Stomach (tissue), 4 donors: ENCODE measurements around the gene THSD4.

Experiments used
- EP300 ChIP-seq: sonication (generic); formaldehyde crosslinking; IDR thresholded peaks from one replicate; pipeline ENCODE4 v1.6.1; 2017; ENCODE audit warnings: antibody characterized with exemption
- POLR2A ChIP-seq, 4 donors: fragments of 450-650 bp; IDR thresholded peaks; one replicate each; pipeline ENCODE4 v1.6.1; 2016; ENCODE audit warnings: antibody characterized with exemption in 4 of 4, control low read depth in 2 of 4, mild to moderate bottlenecking in 1 of 4, moderate library complexity in 1 of 4
- TF ChIP-seq, protein P1 (sequence below), 7 experiments: fragments of 450-650 bp in 4 of 7; fragments of 200-600 bp in 3 of 7; sonication (generic) in 3 of 7; IDR thresholded peaks; one replicate each; pipeline ENCODE4 v1.5.1; 2016 to 2019; ENCODE audit warnings: antibody characterized with exemption in 7 of 7, control low read depth in 2 of 7, mild to moderate bottlenecking in 1 of 7

DNA sequence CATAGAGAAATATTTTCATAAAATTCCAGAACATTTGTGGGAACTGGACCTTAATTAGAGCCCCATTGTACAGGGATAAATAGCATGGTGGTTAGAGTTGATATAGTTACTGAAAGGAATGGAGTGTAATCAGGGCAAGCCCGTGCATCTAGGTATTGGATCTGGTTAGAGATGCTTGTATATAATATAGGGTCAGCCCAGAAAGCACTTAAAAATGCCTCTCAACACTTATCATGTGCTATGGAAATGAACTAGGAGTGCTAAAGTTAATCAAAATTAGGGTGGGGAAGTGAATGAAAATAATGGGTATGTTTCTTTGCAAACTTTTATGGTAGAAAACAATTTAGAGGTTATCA lies 386.8 kb downstream of the THSD4 start:
- TF ChIP-seq EP300: no peak
- no peak for TF ChIP-seq POLR2A (IDR thresholded peaks at IDR 0.05)
- TF ChIP-seq, protein P1, sequence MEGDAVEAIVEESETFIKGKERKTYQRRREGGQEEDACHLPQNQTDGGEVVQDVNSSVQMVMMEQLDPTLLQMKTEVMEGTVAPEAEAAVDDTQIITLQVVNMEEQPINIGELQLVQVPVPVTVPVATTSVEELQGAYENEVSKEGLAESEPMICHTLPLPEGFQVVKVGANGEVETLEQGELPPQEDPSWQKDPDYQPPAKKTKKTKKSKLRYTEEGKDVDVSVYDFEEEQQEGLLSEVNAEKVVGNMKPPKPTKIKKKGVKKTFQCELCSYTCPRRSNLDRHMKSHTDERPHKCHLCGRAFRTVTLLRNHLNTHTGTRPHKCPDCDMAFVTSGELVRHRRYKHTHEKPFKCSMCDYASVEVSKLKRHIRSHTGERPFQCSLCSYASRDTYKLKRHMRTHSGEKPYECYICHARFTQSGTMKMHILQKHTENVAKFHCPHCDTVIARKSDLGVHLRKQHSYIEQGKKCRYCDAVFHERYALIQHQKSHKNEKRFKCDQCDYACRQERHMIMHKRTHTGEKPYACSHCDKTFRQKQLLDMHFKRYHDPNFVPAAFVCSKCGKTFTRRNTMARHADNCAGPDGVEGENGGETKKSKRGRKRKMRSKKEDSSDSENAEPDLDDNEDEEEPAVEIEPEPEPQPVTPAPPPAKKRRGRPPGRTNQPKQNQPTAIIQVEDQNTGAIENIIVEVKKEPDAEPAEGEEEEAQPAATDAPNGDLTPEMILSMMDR (IDR thresholded peaks at IDR 0.05): no peak
